ENCODE measurements around the gene RGS6. TPM values are rescaled to one million over a fixed set of nuclear protein-coding genes. Genes with fewer than 3 reads are reported as not detected.
"Not testable (repeated sequence)": the region's sequence is repeated elsewhere in the genome, so short reads cannot be mapped to it uniquely, and the experiment has no call there.

Gene RGS6
- total RNA-seq, 1 donor from 2014 or later, result 2.8 TPM

GRCh38 chr14:71913342-71913741 is 18.9 kb upstream of the RGS6 start:
- H3K36me3 Mint-ChIP-seq (ENCODE audit: low read depth), result peaks cover 3% of the 10 kb centered on the region
- H3K27ac Mint-ChIP-seq (ENCODE audit: unreplicated experiment), result no peak overlapping the region
- no peak for DNase-seq (ENCODE audit: low read depth, low spot score)
- no peak overlapping the region for H3K4me3 Mint-ChIP-seq
- peaks cover 3% of the 10 kb centered on the region for H3K27me3 Mint-ChIP-seq (ENCODE audit: low read depth)
- no peak for TF ChIP-seq CTCF (conservative IDR thresholded peaks at IDR 0.05)
- no peaks in the 10 kb centered on the region for H3K9me3 Mint-ChIP-seq
- no peaks in the 10 kb centered on the region for H3K4me1 Mint-ChIP-seq

GRCh38 chr14:71918955-71919354 is 13.3 kb upstream of the RGS6 start:
- Mint-ChIP-seq H3K4me3 (no peak overlapping the region), H3K36me3 (ENCODE audit: low read depth) (no peaks in the 10 kb centered on the region), H3K27ac (ENCODE audit: unreplicated experiment) (no peak overlapping the region), H3K9me3 (peaks cover 3% of the 10 kb centered on the region), H3K4me1 (peaks cover 17% of the 10 kb centered on the region), H3K27me3 (ENCODE audit: low read depth) (no peaks in the 10 kb centered on the region)
- peak; percentile 34 for DNase-seq (ENCODE audit: low read depth, low spot score)
- TF ChIP-seq CTCF (conservative IDR thresholded peaks at IDR 0.05), result no peak

- Mint-ChIP-seq H3K4me1 (peaks cover 17% of the 10 kb centered on the region), H3K9me3 (peaks cover 8% of the 10 kb centered on the region), H3K36me3 (ENCODE audit: low read depth) (peaks cover 2% of the 10 kb centered on the region), H3K27me3 (ENCODE audit: low read depth) (no peaks in the 10 kb centered on the region), H3K4me3 (no peak overlapping the region), H3K27ac (ENCODE audit: unreplicated experiment) (no peak overlapping the region)
- no peak for TF ChIP-seq CTCF (conservative IDR thresholded peaks at IDR 0.05)
- no peak for DNase-seq (ENCODE audit: low read depth, low spot score)
Observed at GRCh38 chr14:71923513-71923912, 8.7 kb upstream of the RGS6 start.

GRCh38 chr14:71931492-71932228 is 569 bp upstream of the RGS6 start:
- peaks cover 53% of the 10 kb centered on the region for H3K27me3 Mint-ChIP-seq (ENCODE audit: low read depth)

GRCh38 chr14:71933001-71933587 is 865 bp downstream of the RGS6 start:
- peaks cover 2% of the 10 kb centered on the region for H3K36me3 Mint-ChIP-seq (ENCODE audit: low read depth)
- peaks cover 11% of the 10 kb centered on the region for H3K4me1 Mint-ChIP-seq
- peaks cover 5% of the 10 kb centered on the region for H3K9me3 Mint-ChIP-seq
- no peak for TF ChIP-seq CTCF (conservative IDR thresholded peaks at IDR 0.05)
- DNase-seq (ENCODE audit: low read depth, low spot score), result no peak
- H3K27me3 Mint-ChIP-seq (ENCODE audit: low read depth), result peaks cover 56% of the 10 kb centered on the region
- H3K4me3 Mint-ChIP-seq, result peak overlapping the region; percentile 82
- H3K27ac Mint-ChIP-seq (ENCODE audit: unreplicated experiment), result no peak overlapping the region

More at GRCh38 chr14:71931492-71932228, 569 bp upstream of the RGS6 start:
- no peak for TF ChIP-seq CTCF (conservative IDR thresholded peaks at IDR 0.05)
- H3K27ac Mint-ChIP-seq (ENCODE audit: unreplicated experiment), result no peak overlapping the region
- peak overlapping the region; percentile 25 for H3K4me3 Mint-ChIP-seq
- DNase-seq (ENCODE audit: low read depth, low spot score), result peak; percentile 10
- H3K4me1 Mint-ChIP-seq, result peaks cover 11% of the 10 kb centered on the region
- peaks cover 5% of the 10 kb centered on the region for H3K9me3 Mint-ChIP-seq
- peaks cover 2% of the 10 kb centered on the region for H3K36me3 Mint-ChIP-seq (ENCODE audit: low read depth)

DNA sequence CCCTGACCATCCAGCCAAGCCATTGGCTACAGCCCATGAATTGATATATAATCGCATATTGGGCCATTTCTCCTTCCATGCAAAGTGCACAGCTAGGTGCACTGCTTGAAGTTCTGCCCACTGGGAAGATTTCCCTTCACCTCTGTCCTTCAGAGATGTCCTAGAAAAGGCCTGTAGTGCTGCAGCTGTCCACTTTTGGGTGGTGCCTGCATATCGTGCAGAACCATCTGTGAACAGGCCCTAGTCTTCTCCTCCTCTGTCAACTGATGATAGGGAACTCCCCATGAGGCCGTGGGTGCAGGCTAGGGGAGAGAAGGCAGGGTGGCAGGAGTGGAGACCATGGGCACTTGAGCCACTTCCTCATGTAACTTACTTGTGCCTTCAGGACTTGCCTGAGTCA is 6.0 kb downstream of the RGS6 start:
- not testable (repeated sequence) for H3K36me3 Mint-ChIP-seq (ENCODE audit: low read depth); H3K9me3 Mint-ChIP-seq; H3K4me1 Mint-ChIP-seq; H3K27ac Mint-ChIP-seq (ENCODE audit: unreplicated experiment); H3K4me3 Mint-ChIP-seq; DNase-seq (ENCODE audit: low read depth, low spot score)
- peaks cover 27% of the 10 kb centered on the region for H3K27me3 Mint-ChIP-seq (ENCODE audit: low read depth)

- peaks cover 17% of the 10 kb centered on the region for H3K27me3 Mint-ChIP-seq (ENCODE audit: low read depth)
- not testable (repeated sequence) for H3K9me3 Mint-ChIP-seq; H3K4me1 Mint-ChIP-seq; H3K36me3 Mint-ChIP-seq (ENCODE audit: low read depth); H3K4me3 Mint-ChIP-seq; DNase-seq (ENCODE audit: low read depth, low spot score); H3K27ac Mint-ChIP-seq (ENCODE audit: unreplicated experiment)
Observed at GRCh38 chr14:71939344-71939743, 7.1 kb downstream of the RGS6 start.

GRCh38 chr14:71940500-71940899 is 8.3 kb downstream of the RGS6 start:
- H3K9me3 Mint-ChIP-seq; H3K36me3 Mint-ChIP-seq (ENCODE audit: low read depth); H3K27ac Mint-ChIP-seq (ENCODE audit: unreplicated experiment); DNase-seq (ENCODE audit: low read depth, low spot score); H3K4me1 Mint-ChIP-seq; H3K4me3 Mint-ChIP-seq; H3K27me3 Mint-ChIP-seq (ENCODE audit: low read depth): not testable (repeated sequence)

DNA sequence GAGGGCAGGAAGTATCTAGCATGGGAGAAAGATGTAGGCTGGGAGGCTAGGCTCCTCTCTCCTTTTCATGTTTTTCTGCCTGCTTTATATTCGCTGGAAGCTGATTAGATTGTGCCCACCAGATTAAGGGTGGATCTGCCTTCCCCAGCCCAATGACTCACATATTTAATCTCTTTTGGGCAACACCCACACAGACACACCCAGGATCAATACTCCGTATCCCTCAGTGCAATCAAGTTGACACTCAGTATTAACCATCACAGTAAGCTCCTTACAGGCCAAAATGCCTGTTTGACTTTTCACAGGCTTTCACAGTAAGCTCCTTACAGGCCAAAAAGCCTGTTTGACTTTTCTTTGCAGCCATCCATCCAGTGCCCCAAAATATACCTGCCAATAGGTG is 9.4 kb downstream of the RGS6 start:
- not testable (repeated sequence) for DNase-seq (ENCODE audit: low read depth, low spot score); H3K4me1 Mint-ChIP-seq; H3K27me3 Mint-ChIP-seq (ENCODE audit: low read depth); H3K36me3 Mint-ChIP-seq (ENCODE audit: low read depth); H3K4me3 Mint-ChIP-seq; H3K9me3 Mint-ChIP-seq; H3K27ac Mint-ChIP-seq (ENCODE audit: unreplicated experiment)

All from neural crest cell (in vitro differentiated cells).